K562 (cell line): ENCODE data around the gene CCDC159. TPM values are rescaled to one million over a fixed set of nuclear protein-coding genes. Genes with fewer than 3 reads are reported as not detected.

Source experiments
- CREM ChIP-seq: IDR thresholded peaks from 2 replicates; pipeline ENCODE4 v1.6.1; 2014; ENCODE audit warnings: antibody characterized with exemption, low read depth
- DMBX1 ChIP-seq: fragments of 250-450 bp; sonication (Bioruptor Pico); IDR thresholded peaks from 2 replicates; pipeline ENCODE4 v1.8.0; 2022; ENCODE audit warnings: inconsistent platforms, mild to moderate bottlenecking, moderate library complexity, borderline replicate concordance
- GTF2F1 ChIP-seq: IDR thresholded peaks from 2 replicates; pipeline ENCODE4 v1.6.1; 2011; ENCODE audit warnings: low read depth, low read length, improper control_type of control experiment
- HCFC1 ChIP-seq: IDR thresholded peaks from 2 replicates; pipeline ENCODE4 v1.6.1; 2012; ENCODE audit warnings: low read depth, low read length, improper control_type of control experiment
- HLTF ChIP-seq: fragments of 450-650 bp; IDR thresholded peaks from 2 replicates; pipeline ENCODE4 v1.6.1; 2016
- KLF16 ChIP-seq: IDR thresholded peaks from 2 replicates; pipeline ENCODE4 v1.6.1; 2016; ENCODE audit warnings: antibody characterized with exemption
- MAFG ChIP-seq: fragments of 450-650 bp; conservative IDR thresholded peaks from 2 replicates; pipeline ENCODE4 v1.6.1; 2016; ENCODE audit warnings: missing genetic modification characterization, missing compliant biosample characterization
- MTA3 ChIP-seq: fragments of 450-650 bp; formaldehyde crosslinking; IDR thresholded peaks from 2 replicates; pipeline ENCODE4 v1.6.1; 2017; ENCODE audit warnings: mild to moderate bottlenecking, borderline replicate concordance
- NBN ChIP-seq: fragments of 450-650 bp; IDR thresholded peaks from 2 replicates; pipeline ENCODE4 v1.6.1; 2016; ENCODE audit warnings: low read depth, mild to moderate bottlenecking
- NCOA4 ChIP-seq: fragments of 450-650 bp; IDR thresholded peaks from 2 replicates; pipeline ENCODE4 v1.6.1; 2018; ENCODE audit warnings: mild to moderate bottlenecking; ENCODE audit not compliant: partially characterized antibody
- NCOR1 ChIP-seq: fragments of 450-650 bp; IDR thresholded peaks from 2 replicates; pipeline ENCODE4 v1.6.1; 2016; ENCODE audit warnings: mild to moderate bottlenecking, moderate library complexity
- PHB ChIP-seq: fragments of 250-450 bp; sonication (Bioruptor Pico); IDR thresholded peaks from 2 replicates; pipeline ENCODE4 v1.5.0; 2021
- RUNX1 ChIP-seq: sonication (generic); IDR thresholded peaks from 2 replicates; pipeline ENCODE4 v1.6.1; 2016; ENCODE audit warnings: antibody characterized with exemption, low read depth
- SIN3A ChIP-seq, 2 experiments: fragments of 150-350 bp in 1 of 2; IDR thresholded peaks; 2 replicates each; pipeline ENCODE4 v1.6.1; 2011 to 2016; ENCODE audit warnings: borderline replicate concordance in 2 of 2, low read depth in 2 of 2, low read length in 2 of 2, mild to moderate bottlenecking in 2 of 2, moderate library complexity in 2 of 2; ENCODE audit not compliant: control insufficient read depth in 1 of 2
- STAT5A ChIP-seq: IDR thresholded peaks from 2 replicates; pipeline ENCODE4 v1.6.1; 2012; ENCODE audit warnings: low read length, inconsistent platforms, borderline replicate concordance
- SUPT5H ChIP-seq: fragments of 450-650 bp; IDR thresholded peaks from 2 replicates; pipeline ENCODE4 v1.6.1; 2016
- TARDBP ChIP-seq: fragments of 450-650 bp; IDR thresholded peaks from 2 replicates; pipeline ENCODE4 v1.6.1; 2016
- TCF7L2 ChIP-seq: fragments of 150-350 bp; IDR thresholded peaks from 2 replicates; pipeline ENCODE4 v1.6.1; 2016; ENCODE audit warnings: low read depth, mild to moderate bottlenecking, low read length, moderate library complexity
- XRCC5 ChIP-seq: fragments of 200-400 bp; formaldehyde crosslinking; IDR thresholded peaks from 2 replicates; pipeline ENCODE4 v1.6.1; 2017; ENCODE audit warnings: low read depth, mild to moderate bottlenecking, low read length
- ZBTB33 ChIP-seq: sonication (generic); formaldehyde crosslinking; IDR thresholded peaks from 2 replicates; pipeline ENCODE4 v1.8.1; 2023; ENCODE audit warnings: mild to moderate bottlenecking, missing genetic modification reagents
- ZBTB49 ChIP-seq: sonication (generic); formaldehyde crosslinking; IDR thresholded peaks from 2 replicates; pipeline ENCODE4 v1.8.0; 2022; ENCODE audit warnings: missing genetic modification reagents, mild to moderate bottlenecking, borderline replicate concordance
- polyA plus RNA-seq, 8 experiments: library from polyadenylated mRNA; depleted of rRNA in 4 of 8; stranded (reverse) in 5 of 8; unstranded in 3 of 8; fragments of >200 nt; fragmentation: Nextera tagmentation in 2 of 8; fragmentation: Illumina TruSeq in 1 of 8; extraction: Ambion mirVana in 2 of 8; extraction: Trizol in 1 of 8; gene quantifications; 2 replicates each; pipeline versions ENCODE4 v1.2.1 to v1.2.3, GENCODE V29; 2011 to 2014; ENCODE audit warnings: inconsistent platforms in 1 of 8, missing spikeins in 1 of 8
- total RNA-seq, 7 experiments: library from RNA; depleted of rRNA in 6 of 7; stranded (reverse); fragments of >200 nt in 6 of 7; fragmentation: Illumina TruSeq in 2 of 7; extraction: Trizol in 2 of 7; gene quantifications; 2 replicates each; pipeline versions ENCODE4 v1.2.1 to v1.2.3, GENCODE V29; 2011 to 2021; ENCODE audit warnings: low replicate concordance in 1 of 7

The CCDC159 gene
- total and polyA plus RNA-seq, 9 of the 15 experiments (the other 6 are each of a cell fraction or from before 2014, with no cell fraction given) = 0.68 to 10.1 (median 4.7) TPM

DNA sequence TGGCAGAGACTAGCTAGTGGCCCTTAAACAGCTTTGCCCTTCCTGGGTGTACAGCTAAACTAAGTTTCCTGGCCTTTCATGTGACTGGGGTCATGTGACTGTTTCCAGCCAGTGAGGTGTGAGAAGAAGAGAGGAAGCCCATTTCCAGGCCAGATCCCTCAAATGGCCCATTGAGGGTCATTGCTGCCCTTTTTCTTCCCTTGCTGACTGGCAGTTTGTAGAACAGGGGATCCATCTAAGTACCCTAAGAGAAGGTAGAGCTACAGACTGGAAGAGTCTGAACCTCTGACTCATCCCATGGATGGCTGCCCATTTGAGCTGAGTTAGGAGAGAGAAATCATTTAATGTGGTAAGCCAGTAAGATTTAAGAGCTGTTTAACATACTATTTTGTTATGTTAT, 30.9 kb downstream of the CCDC159 start (continued):
- TF ChIP-seq ZBTB33 (no peak), CREM (no peak), SIN3A (IDR thresholded peaks at IDR 0.05; ENCODE audit: borderline replicate concordance in 2 of 2, control insufficient read depth in 1 of 2, low read depth in 2 of 2, low read length in 2 of 2) (no peak; a peak in 1 of 4 replicates), MTA3 (no peak), HCFC1 (0 out of 2 replicates have a peak, but pooled peaks have one; percentile 8), MAFG (tag) (no peak), TARDBP (no peak), ZBTB49 (no peak), NBN (no peak), SUPT5H (no peak), HLTF (no peak), RUNX1 (no peak), STAT5A (no peak), TCF7L2 (no peak), DMBX1 (CRISPR knock-in tag) (peak; percentile 41; the same call in 1 of the 2 replicates), XRCC5 (no peak), KLF16 (no peak), GTF2F1 (no peak), NCOA4 (no peak), NCOR1 (no peak), PHB (CRISPR knock-in tag) (no peak)
